Urothelium cell line (cell line): ENCODE results near the gene ADGRV1.
A peak's percentile ranks its signal among the peaks of the same experiment; 100 is the strongest.

ENCODE experiments used
- DNase-seq: peaks from one replicate; pipeline ENCODE4 v3.0.0; 2011; ENCODE audit warnings: low spot score, mixed read lengths
- FAIRE-seq: peaks from 2 replicates; lab custom pipeline; 2011; peaks lifted over from hg19 to GRCh38; lab: Jason Lieb, UNC

The ADGRV1 gene

GRCh38 chr5:91090995-91091394 lies 532.4 kb downstream of the ADGRV1 start:
- DNase-seq (no peak), FAIRE-seq (no peak)

GRCh38 chr5:91091471-91092234 lies 533.1 kb downstream of the ADGRV1 start:
- DNase-seq: no peak
- no peak for FAIRE-seq

- DNase-seq: no peak
- no peak for FAIRE-seq
These were observed 534.5 kb downstream of the ADGRV1 start for GRCh38 chr5:91092859-91093783.

GRCh38 chr5:91095313-91095712 lies 536.7 kb downstream of the ADGRV1 start:
- FAIRE-seq: no peak
- no peak for DNase-seq

- DNase-seq (no peak), FAIRE-seq (no peak)
These were observed 537.3 kb downstream of the ADGRV1 start for GRCh38 chr5:91095786-91096385.

- no peak for FAIRE-seq
- DNase-seq: no peak
These were observed 539.9 kb downstream of the ADGRV1 start for GRCh38 chr5:91098541-91098940.

- FAIRE-seq (peak; percentile 46), DNase-seq (peak; percentile 71)
These were observed 543.2 kb downstream of the ADGRV1 start for GRCh38 chr5:91101600-91102379.

GRCh38 chr5:91103353-91104061 lies 544.9 kb downstream of the ADGRV1 start:
- FAIRE-seq (no peak), DNase-seq (no peak)

GRCh38 chr5:91104062-91104448 lies 545.5 kb downstream of the ADGRV1 start:
- no peak for DNase-seq
- no peak for FAIRE-seq

- no peak for FAIRE-seq
These were observed 548.4 kb downstream of the ADGRV1 start for GRCh38 chr5:91106842-91107511.

GRCh38 chr5:91109634-91110033 lies 551.0 kb downstream of the ADGRV1 start:
- FAIRE-seq: no peak

More at GRCh38 chr5:91106842-91107511, 548.4 kb downstream of the ADGRV1 start:
- no peak for DNase-seq

GRCh38 chr5:91110686-91111085 lies 552.1 kb downstream of the ADGRV1 start:
- DNase-seq (no peak), FAIRE-seq (no peak)

More at GRCh38 chr5:91109634-91110033, 551.0 kb downstream of the ADGRV1 start:
- no peak for DNase-seq

GRCh38 chr5:91111473-91112238 lies 553.1 kb downstream of the ADGRV1 start:
- FAIRE-seq: no peak

GRCh38 chr5:91114658-91115057 lies 556.1 kb downstream of the ADGRV1 start:
- DNase-seq (no peak), FAIRE-seq (no peak)

More at GRCh38 chr5:91111473-91112238, 553.1 kb downstream of the ADGRV1 start:
- DNase-seq: no peak

- no peak for FAIRE-seq
These were observed 559.8 kb downstream of the ADGRV1 start for GRCh38 chr5:91118354-91118753.

GRCh38 chr5:91118796-91119195 lies 560.2 kb downstream of the ADGRV1 start:
- DNase-seq (no peak), FAIRE-seq (no peak)

More at GRCh38 chr5:91118354-91118753, 559.8 kb downstream of the ADGRV1 start:
- no peak for DNase-seq

- DNase-seq: no peak
- no peak for FAIRE-seq
These were observed 560.6 kb downstream of the ADGRV1 start for GRCh38 chr5:91119217-91119616.
